ENCODE measurements around the gene SLC6A5.

The SLC6A5 gene

DNA sequence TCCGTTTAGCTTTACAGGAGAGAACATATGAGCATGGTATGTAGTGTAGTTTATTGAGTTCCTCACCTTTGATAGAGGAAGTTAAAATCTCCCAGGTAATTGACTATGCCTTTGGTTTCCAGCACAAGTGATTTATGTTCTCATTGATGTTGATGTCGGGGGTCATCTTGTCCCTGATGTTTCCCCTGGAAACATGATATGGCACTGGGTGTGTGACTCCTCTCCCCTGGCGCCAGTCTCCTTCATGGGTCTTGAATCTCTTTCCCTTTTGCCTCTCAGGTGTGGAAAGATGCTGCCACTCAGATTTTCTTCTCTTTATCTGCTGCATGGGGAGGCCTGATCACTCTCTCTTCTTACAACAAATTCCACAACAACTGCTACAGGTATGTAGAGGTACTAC is 28.3 kb downstream of the SLC6A5 start:
- no peak for TF ChIP-seq KLF10 (tag by site-specific recombination; IDR thresholded peaks at IDR 0.05)
- TF ChIP-seq ZNF426 (tag by site-specific recombination; IDR thresholded peaks at IDR 0.05): no peak
- no peak for TF ChIP-seq ZNF791 (tag by site-specific recombination; IDR thresholded peaks at IDR 0.05)
- TF ChIP-seq ZNF621 (tag by site-specific recombination; IDR thresholded peaks at IDR 0.05): no peak
- TF ChIP-seq ZNF214 (tag by site-specific recombination; IDR thresholded peaks at IDR 0.05; ENCODE audit: borderline replicate concordance): no peak
- no peak for TF ChIP-seq ZNF48 (tag by site-specific recombination; IDR thresholded peaks at IDR 0.05)
- no peak for TF ChIP-seq MEIS1 (CRISPR knock-in tag; IDR thresholded peaks at IDR 0.05; ENCODE audit: borderline replicate concordance)
- TF ChIP-seq, protein P1, sequence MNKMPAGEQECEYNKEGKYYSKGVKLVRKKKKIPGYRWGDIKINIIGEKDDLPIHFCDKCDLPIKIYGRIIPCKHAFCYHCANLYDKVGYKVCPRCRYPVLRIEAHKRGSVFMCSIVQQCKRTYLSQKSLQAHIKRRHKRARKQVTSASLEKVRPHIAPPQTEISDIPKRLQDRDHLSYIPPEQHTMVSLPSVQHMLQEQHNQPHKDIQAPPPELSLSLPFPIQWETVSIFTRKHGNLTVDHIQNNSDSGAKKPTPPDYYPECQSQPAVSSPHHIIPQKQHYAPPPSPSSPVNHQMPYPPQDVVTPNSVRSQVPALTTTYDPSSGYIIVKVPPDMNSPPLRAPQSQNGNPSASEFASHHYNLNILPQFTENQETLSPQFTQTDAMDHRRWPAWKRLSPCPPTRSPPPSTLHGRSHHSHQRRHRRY (tag by site-specific recombination; IDR thresholded peaks at IDR 0.05): no peak
- POLR2A ChIA-PET: no interaction called here
- CTCF ChIA-PET: no interaction called here
- no peak overlapping the region for H3K4me3 ChIP-seq (ENCODE audit: low read depth, low read length)
- no peak overlapping the region for H3K27ac ChIP-seq (ENCODE audit: extremely low read depth, low read depth, low read length)
- no peaks in the 10 kb centered on the region for H3K4me1 ChIP-seq (ENCODE audit: control insufficient read depth, insufficient read depth, low read length)
- no peaks in the 10 kb centered on the region for H3K36me3 ChIP-seq (ENCODE audit: control insufficient read depth in 2 of 2, insufficient read depth in 1 of 2, low read length in 2 of 2)
- no peaks in the 10 kb centered on the region for H3K9me3 ChIP-seq (ENCODE audit: control insufficient read depth, insufficient read depth, low read depth, low read length)

DNA sequence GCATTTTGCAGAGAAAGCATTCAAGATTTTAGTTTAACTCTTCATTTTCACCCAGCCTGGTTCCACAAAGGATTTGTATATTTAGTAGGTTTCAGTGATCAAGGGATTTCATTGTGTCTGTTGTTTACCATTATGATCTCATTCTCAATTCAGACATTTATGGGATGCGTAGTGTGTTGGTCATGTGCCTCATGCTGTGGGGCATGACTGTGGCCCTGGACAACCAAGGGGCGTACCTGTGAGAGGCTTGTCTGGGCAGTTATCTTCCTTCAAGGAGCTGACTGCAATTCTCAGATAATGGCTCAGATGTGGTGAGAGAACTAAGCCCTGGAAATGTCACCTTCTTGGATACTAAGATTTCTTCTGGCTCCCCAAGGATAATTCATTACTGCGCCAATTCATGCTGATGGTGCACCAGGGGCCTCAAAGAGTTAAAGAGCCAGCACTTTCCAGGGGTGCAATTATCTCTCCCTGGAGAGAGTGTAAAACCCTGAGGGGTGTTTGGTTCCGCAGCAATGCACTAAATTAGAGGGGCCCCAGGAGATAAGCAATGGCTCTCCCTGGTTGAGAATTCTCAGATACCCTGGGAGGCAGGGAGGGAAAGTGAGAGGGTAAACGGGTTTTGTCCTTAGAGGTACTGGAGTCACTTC is 32.2 kb downstream of the SLC6A5 start:
- ChIA-PET POLR2A (no interaction called here), CTCF (interaction anchor here (0.8 kb wide), 1 partner anchor 199 kb away, joined by 3 read pairs; no protein-coding TSS in a partner anchor)
- peak; percentile 97 for TF ChIP-seq ZIC2 (tag by site-specific recombination; IDR thresholded peaks at IDR 0.05)
- no peak for TF ChIP-seq KLF8 (tag by site-specific recombination; IDR thresholded peaks at IDR 0.05)
- TF ChIP-seq ZNF155 (tag by site-specific recombination; IDR thresholded peaks at IDR 0.05): no peak
- no peak for TF ChIP-seq ZNF324 (tag by site-specific recombination; IDR thresholded peaks at IDR 0.05)
- TF ChIP-seq, protein P2, sequence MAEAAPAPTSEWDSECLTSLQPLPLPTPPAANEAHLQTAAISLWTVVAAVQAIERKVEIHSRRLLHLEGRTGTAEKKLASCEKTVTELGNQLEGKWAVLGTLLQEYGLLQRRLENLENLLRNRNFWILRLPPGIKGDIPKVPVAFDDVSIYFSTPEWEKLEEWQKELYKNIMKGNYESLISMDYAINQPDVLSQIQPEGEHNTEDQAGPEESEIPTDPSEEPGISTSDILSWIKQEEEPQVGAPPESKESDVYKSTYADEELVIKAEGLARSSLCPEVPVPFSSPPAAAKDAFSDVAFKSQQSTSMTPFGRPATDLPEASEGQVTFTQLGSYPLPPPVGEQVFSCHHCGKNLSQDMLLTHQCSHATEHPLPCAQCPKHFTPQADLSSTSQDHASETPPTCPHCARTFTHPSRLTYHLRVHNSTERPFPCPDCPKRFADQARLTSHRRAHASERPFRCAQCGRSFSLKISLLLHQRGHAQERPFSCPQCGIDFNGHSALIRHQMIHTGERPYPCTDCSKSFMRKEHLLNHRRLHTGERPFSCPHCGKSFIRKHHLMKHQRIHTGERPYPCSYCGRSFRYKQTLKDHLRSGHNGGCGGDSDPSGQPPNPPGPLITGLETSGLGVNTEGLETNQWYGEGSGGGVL (tag by site-specific recombination; IDR thresholded peaks at IDR 0.05): peak; percentile 49; the same call in 1 of the 2 replicates
- TF ChIP-seq YY2 (tag by site-specific recombination; IDR thresholded peaks at IDR 0.05): no peak
- TF ChIP-seq GLIS1 (tag by site-specific recombination; IDR thresholded peaks at IDR 0.05): peak; percentile 57
- TF ChIP-seq ZBTB20 (tag by site-specific recombination; IDR thresholded peaks at IDR 0.05): peak; percentile 51; the same call in 1 of the 2 replicates

DNA sequence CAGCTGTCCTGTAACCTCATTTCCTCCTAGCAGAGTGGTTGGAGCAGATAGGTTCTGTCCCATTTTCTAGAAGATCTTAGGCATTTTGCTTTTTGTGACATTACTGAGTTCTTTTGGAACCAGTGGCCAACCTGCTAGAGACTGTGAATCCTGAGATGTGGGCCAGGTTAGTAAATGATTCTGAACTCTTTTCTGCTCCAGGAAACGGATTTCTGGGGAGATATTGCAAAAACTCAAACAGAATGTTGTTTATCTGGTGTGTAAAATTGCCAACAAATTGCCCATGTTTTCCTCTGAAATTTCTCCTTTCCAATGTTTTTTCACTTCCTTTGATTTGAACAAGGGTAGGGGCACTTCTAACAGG is 32.7 kb downstream of the SLC6A5 start:
- H3K36me3 ChIP-seq (ENCODE audit: control insufficient read depth in 2 of 2, insufficient read depth in 1 of 2, low read length in 2 of 2): no peaks in the 10 kb centered on the region
- ChIA-PET POLR2A (no interaction called here), CTCF (no interaction called here)
- no peak overlapping the region for H3K4me3 ChIP-seq (ENCODE audit: low read depth, low read length)
- no peak for TF ChIP-seq GLI4 (tag by site-specific recombination; IDR thresholded peaks at IDR 0.05)
- TF ChIP-seq ZNF561 (tag by site-specific recombination; IDR thresholded peaks at IDR 0.05; ENCODE audit: borderline replicate concordance): no peak
- TF ChIP-seq, protein P3, sequence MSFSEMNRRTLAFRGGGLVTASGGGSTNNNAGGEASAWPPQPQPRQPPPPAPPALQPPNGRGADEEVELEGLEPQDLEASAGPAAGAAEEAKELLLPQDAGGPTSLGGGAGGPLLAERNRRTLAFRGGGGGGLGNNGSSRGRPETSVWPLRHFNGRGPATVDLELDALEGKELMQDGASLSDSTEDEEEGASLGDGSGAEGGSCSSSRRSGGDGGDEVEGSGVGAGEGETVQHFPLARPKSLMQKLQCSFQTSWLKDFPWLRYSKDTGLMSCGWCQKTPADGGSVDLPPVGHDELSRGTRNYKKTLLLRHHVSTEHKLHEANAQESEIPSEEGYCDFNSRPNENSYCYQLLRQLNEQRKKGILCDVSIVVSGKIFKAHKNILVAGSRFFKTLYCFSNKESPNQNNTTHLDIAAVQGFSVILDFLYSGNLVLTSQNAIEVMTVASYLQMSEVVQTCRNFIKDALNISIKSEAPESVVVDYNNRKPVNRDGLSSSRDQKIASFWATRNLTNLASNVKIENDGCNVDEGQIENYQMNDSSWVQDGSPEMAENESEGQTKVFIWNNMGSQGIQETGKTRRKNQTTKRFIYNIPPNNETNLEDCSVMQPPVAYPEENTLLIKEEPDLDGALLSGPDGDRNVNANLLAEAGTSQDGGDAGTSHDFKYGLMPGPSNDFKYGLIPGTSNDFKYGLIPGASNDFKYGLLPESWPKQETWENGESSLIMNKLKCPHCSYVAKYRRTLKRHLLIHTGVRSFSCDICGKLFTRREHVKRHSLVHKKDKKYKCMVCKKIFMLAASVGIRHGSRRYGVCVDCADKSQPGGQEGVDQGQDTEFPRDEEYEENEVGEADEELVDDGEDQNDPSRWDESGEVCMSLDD (tag by site-specific recombination; IDR thresholded peaks at IDR 0.05): no peak
- TF ChIP-seq ZNF585B (tag by site-specific recombination; IDR thresholded peaks at IDR 0.05): no peak
- no peak for TF ChIP-seq ZNF626 (tag by site-specific recombination; IDR thresholded peaks at IDR 0.05)
- TF ChIP-seq, protein P4, sequence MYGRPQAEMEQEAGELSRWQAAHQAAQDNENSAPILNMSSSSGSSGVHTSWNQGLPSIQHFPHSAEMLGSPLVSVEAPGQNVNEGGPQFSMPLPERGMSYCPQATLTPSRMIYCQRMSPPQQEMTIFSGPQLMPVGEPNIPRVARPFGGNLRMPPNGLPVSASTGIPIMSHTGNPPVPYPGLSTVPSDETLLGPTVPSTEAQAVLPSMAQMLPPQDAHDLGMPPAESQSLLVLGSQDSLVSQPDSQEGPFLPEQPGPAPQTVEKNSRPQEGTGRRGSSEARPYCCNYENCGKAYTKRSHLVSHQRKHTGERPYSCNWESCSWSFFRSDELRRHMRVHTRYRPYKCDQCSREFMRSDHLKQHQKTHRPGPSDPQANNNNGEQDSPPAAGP (tag by site-specific recombination; IDR thresholded peaks at IDR 0.05): no peak
- TF ChIP-seq ZFHX2 (tag by site-specific recombination; conservative IDR thresholded peaks at IDR 0.05): no peak
- no peaks in the 10 kb centered on the region for H3K9me3 ChIP-seq (ENCODE audit: control insufficient read depth, insufficient read depth, low read depth, low read length)
- no peak overlapping the region for H3K27ac ChIP-seq (ENCODE audit: extremely low read depth, low read depth, low read length)
- no peaks in the 10 kb centered on the region for H3K4me1 ChIP-seq (ENCODE audit: control insufficient read depth, insufficient read depth, low read length)

More for the DNA sequence above, 32.2 kb downstream of the SLC6A5 start:
- Histone ChIP-seq H3K27ac (ENCODE audit: extremely low read depth, low read depth, low read length) (no peak overlapping the region), H3K36me3 (ENCODE audit: control insufficient read depth in 2 of 2, insufficient read depth in 1 of 2, low read length in 2 of 2) (no peaks in the 10 kb centered on the region), H3K4me1 (ENCODE audit: control insufficient read depth, insufficient read depth, low read length) (no peaks in the 10 kb centered on the region), H3K4me3 (ENCODE audit: low read depth, low read length) (no peak overlapping the region), H3K9me3 (ENCODE audit: control insufficient read depth, insufficient read depth, low read depth, low read length) (no peaks in the 10 kb centered on the region)
